Activated T-helper 1 cell treated with anti-CD3 and anti-CD28 coated beads, Interleukin-12 subunit alpha, Interleukin-12 subunit beta, Interleukin-2, Interleukin-4 antibody, amounts not matched to agents 30 ng/mL and 10 ng/mL and 1 ng/mL, durations not matched to agents 14 hours and 24 hours and 36 hours (primary cell): ENCODE measurements around the gene UMAD1. TPM values are rescaled to one million over a fixed set of nuclear protein-coding genes. Genes with fewer than 3 reads are reported as not detected.

Experiments used
- DNase-seq: peaks from one replicate; pipeline ENCODE4 v3.0.0; 2021; ENCODE audit warnings: low spot score
- H3K27ac Mint-ChIP-seq: one replicate; pipeline ENCODE4 v1.8.0; 2021; ENCODE audit warnings: mild to moderate bottlenecking, mixed read lengths
- H3K27me3 Mint-ChIP-seq: one replicate; pipeline ENCODE4 v1.8.0; 2022; ENCODE audit warnings: mild to moderate bottlenecking, moderate library complexity, mixed read lengths; ENCODE audit not compliant: insufficient read depth
- H3K36me3 Mint-ChIP-seq: one replicate; pipeline ENCODE4 v1.8.0; 2021; ENCODE audit warnings: low read depth, mixed read lengths
- H3K4me1 Mint-ChIP-seq: one replicate; pipeline ENCODE4 v1.8.0; 2021; ENCODE audit warnings: low read depth, mixed read lengths
- H3K4me3 Mint-ChIP-seq: one replicate; pipeline ENCODE4 v1.8.0; 2021; ENCODE audit warnings: mild to moderate bottlenecking, moderate library complexity, mixed read lengths
- H3K9me3 Mint-ChIP-seq: one replicate; pipeline ENCODE4 v1.8.0; 2021; ENCODE audit warnings: mixed read lengths
- intact Hi-C: fragments of 100-400 bp; cut with micrococcal nuclease; formaldehyde crosslinking; loops from one replicate; pipeline ENCODE4 v1.15.1; 2024
- total RNA-seq: library from RNA; stranded (reverse); gene quantifications from 2 replicates; pipeline ENCODE4 v1.2.3, GENCODE V29; 2022

UMAD1 gene
- total RNA-seq, 1 donor from 2014 or later, result 14.2 TPM

- peaks cover 2% of the 10 kb centered on the region for H3K27me3 Mint-ChIP-seq
- no peaks in the 10 kb centered on the region for H3K4me1 Mint-ChIP-seq
- H3K27ac Mint-ChIP-seq, result no peak overlapping the region
- intact Hi-C loops, result no loop called here
- peaks cover under 1% of the 10 kb centered on the region for H3K36me3 Mint-ChIP-seq
- DNase-seq, result no peak
- no peak overlapping the region for H3K4me3 Mint-ChIP-seq
- peaks cover 8% of the 10 kb centered on the region for H3K9me3 Mint-ChIP-seq
These were observed 9.8 kb upstream of the UMAD1 start for GRCh38 chr7:7630626-7631329.

GRCh38 chr7:7639421-7639820 is 1.1 kb upstream of the UMAD1 start:
- no peaks in the 10 kb centered on the region for H3K27me3 Mint-ChIP-seq
- H3K4me3 Mint-ChIP-seq, result peak overlapping the region; percentile 96
- H3K27ac Mint-ChIP-seq, result peak overlapping the region; percentile 97
- intact Hi-C loops, result loop anchor here (2.0 kb wide), 1 partner anchor 1003 kb away; the partner anchor contains the start of gene ZNF316
- H3K36me3 Mint-ChIP-seq, result peaks cover 14% of the 10 kb centered on the region
- DNase-seq, result no peak
- H3K9me3 Mint-ChIP-seq, result no peaks in the 10 kb centered on the region
- H3K4me1 Mint-ChIP-seq, result peaks cover 40% of the 10 kb centered on the region

GRCh38 chr7:7639847-7640220 is 718 bp upstream of the UMAD1 start:
- H3K4me3 Mint-ChIP-seq, result peak overlapping the region; percentile 96
- peak; percentile 22 for DNase-seq
- no peaks in the 10 kb centered on the region for H3K27me3 Mint-ChIP-seq
- intact Hi-C loops, result loop anchor here (1.0 to 10.0 kb wide), 16 partner anchors 31 to 1633 kb away; partner anchors contain the start of genes AIMP2, C1GALT1, GLCCI1 and MIOS
- peak overlapping the region; percentile 97 for H3K27ac Mint-ChIP-seq
- H3K9me3 Mint-ChIP-seq, result no peaks in the 10 kb centered on the region
- H3K36me3 Mint-ChIP-seq, result peaks cover 16% of the 10 kb centered on the region
- H3K4me1 Mint-ChIP-seq, result peaks cover 40% of the 10 kb centered on the region

- DNase-seq, result no peak
- intact Hi-C loops, result loop anchor here (2.0 to 10.0 kb wide), 5 partner anchors 76 to 1634 kb away; partner anchors contain the start of genes AIMP2, PMS2 and RPA3
- Mint-ChIP-seq H3K27ac (peak overlapping the region; percentile 97), H3K4me1 (peaks cover 40% of the 10 kb centered on the region), H3K9me3 (no peaks in the 10 kb centered on the region), H3K36me3 (peaks cover 15% of the 10 kb centered on the region), H3K4me3 (peak overlapping the region; percentile 96), H3K27me3 (no peaks in the 10 kb centered on the region)
These were observed 644 bp downstream of the UMAD1 start for GRCh38 chr7:7641129-7641663.

GRCh38 chr7:7642081-7642480 is 1.5 kb downstream of the UMAD1 start:
- Mint-ChIP-seq H3K27me3 (no peaks in the 10 kb centered on the region), H3K4me1 (peaks cover 40% of the 10 kb centered on the region), H3K36me3 (peaks cover 15% of the 10 kb centered on the region), H3K9me3 (no peaks in the 10 kb centered on the region), H3K27ac (peak overlapping the region; percentile 97), H3K4me3 (peak overlapping the region; percentile 96)
- intact Hi-C loops, result loop anchor here (5.0 to 10.0 kb wide), 3 partner anchors 75 to 1635 kb away; partner anchors contain the start of genes AIMP2, PMS2 and RPA3
- DNase-seq, result no peak

GRCh38 chr7:7647495-7648036 is 7.0 kb downstream of the UMAD1 start:
- Mint-ChIP-seq H3K9me3 (no peaks in the 10 kb centered on the region), H3K4me1 (peaks cover 19% of the 10 kb centered on the region), H3K27me3 (no peaks in the 10 kb centered on the region), H3K27ac (no peak overlapping the region), H3K4me3 (no peak overlapping the region), H3K36me3 (peaks cover 12% of the 10 kb centered on the region)
- intact Hi-C loops, result loop anchor here (10.0 kb wide), 1 partner anchor 923 kb away; no protein-coding TSS in a partner anchor
- no peak for DNase-seq

GRCh38 chr7:7650682-7651206 is 10.2 kb downstream of the UMAD1 start:
- Mint-ChIP-seq H3K4me1 (peaks cover 26% of the 10 kb centered on the region), H3K27me3 (no peaks in the 10 kb centered on the region), H3K9me3 (no peaks in the 10 kb centered on the region), H3K4me3 (no peak overlapping the region), H3K36me3 (peaks cover 2% of the 10 kb centered on the region), H3K27ac (no peak overlapping the region)
- intact Hi-C loops, result no loop called here
- no peak for DNase-seq

GRCh38 chr7:7651479-7651878 is 10.9 kb downstream of the UMAD1 start:
- H3K27ac Mint-ChIP-seq, result no peak overlapping the region
- H3K4me3 Mint-ChIP-seq, result no peak overlapping the region
- intact Hi-C loops, result no loop called here
- no peaks in the 10 kb centered on the region for H3K27me3 Mint-ChIP-seq
- no peak for DNase-seq
- H3K9me3 Mint-ChIP-seq, result peaks cover 1% of the 10 kb centered on the region
- peaks cover 26% of the 10 kb centered on the region for H3K4me1 Mint-ChIP-seq
- H3K36me3 Mint-ChIP-seq, result peaks cover 2% of the 10 kb centered on the region

GRCh38 chr7:7652798-7653540 is 12.4 kb downstream of the UMAD1 start:
- intact Hi-C loops, result no loop called here
- Mint-ChIP-seq H3K4me3 (no peak overlapping the region), H3K36me3 (peaks cover 10% of the 10 kb centered on the region), H3K27ac (no peak overlapping the region), H3K27me3 (peaks cover 4% of the 10 kb centered on the region), H3K9me3 (peaks cover 16% of the 10 kb centered on the region), H3K4me1 (peaks cover 26% of the 10 kb centered on the region)
- no peak for DNase-seq

GRCh38 chr7:7653593-7654187 is 13.1 kb downstream of the UMAD1 start:
- intact Hi-C loops, result loop anchor here (2.0 kb wide), 1 partner anchor 15 kb away; no protein-coding TSS in a partner anchor
- Mint-ChIP-seq H3K36me3 (peaks cover 12% of the 10 kb centered on the region), H3K4me1 (peaks cover 26% of the 10 kb centered on the region), H3K4me3 (no peak overlapping the region), H3K27ac (no peak overlapping the region), H3K27me3 (peaks cover 4% of the 10 kb centered on the region), H3K9me3 (peaks cover 23% of the 10 kb centered on the region)
- no peak for DNase-seq

- Mint-ChIP-seq H3K4me3 (no peak overlapping the region), H3K9me3 (peaks cover 38% of the 10 kb centered on the region), H3K4me1 (peaks cover 26% of the 10 kb centered on the region), H3K36me3 (peaks cover 21% of the 10 kb centered on the region), H3K27me3 (peaks cover 4% of the 10 kb centered on the region), H3K27ac (no peak overlapping the region)
- no peak for DNase-seq
- intact Hi-C loops, result loop anchor here (2.0 kb wide), 1 partner anchor 14 kb away; no protein-coding TSS in a partner anchor
These were observed 14.6 kb downstream of the UMAD1 start for GRCh38 chr7:7654964-7655715.
